NCI-H146 treated with DMSO at 0.1 percent for 48 hours (cell line): ENCODE results near the gene TEX44.
A peak's percentile ranks its signal among the peaks of the same experiment; 100 is the strongest.

ENCODE experiments used
- DNase-seq: peaks from one replicate; lab custom pipeline; 2025; ENCODE audit not compliant: unreplicated experiment; lab: John Stamatoyannopoulos, UW

Gene TEX44

DNA sequence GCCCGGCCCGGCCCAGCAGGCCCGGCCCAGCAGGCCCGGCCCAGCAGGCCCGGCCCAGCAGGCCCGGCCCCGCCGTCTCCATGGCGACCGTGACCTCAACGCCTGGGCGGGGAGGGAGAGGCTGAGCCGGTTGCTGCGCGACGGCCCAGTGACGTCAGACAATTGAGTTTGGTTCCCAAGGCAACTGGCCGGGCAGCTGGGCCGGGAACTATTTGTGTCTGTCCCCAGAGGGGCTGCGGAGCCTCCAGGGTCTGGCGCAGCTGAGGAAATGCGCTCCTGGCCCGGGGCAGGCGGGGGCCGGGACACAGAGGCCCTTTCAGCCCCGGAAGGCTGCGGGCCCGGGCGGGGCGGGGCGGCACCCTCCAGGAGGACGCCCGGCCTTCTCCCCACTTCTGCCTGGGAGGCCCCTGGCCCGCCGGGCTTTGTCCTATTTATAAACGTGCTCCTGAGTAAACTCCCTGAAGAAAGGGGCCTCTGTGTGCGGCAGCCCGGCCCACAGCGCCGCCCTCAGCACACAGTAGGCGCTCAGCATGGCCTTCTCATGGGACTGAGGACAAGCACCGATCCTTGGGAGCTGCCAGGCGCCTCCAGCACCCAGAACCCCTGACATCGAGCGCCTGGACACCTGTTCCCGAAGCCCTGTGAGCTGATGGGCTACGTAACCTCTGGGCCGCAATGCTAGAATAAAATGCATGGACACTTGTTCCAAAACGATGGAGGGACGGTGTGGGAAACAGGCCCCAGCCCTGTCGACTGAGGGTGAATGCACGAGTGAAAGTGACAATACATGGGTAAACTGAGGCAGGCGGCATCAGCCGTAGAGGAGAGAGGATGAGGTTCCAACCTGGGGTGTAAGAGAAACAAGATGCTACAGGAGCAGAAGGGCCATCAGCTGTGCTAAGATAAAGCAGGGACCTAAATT is 12.3 kb downstream of the TEX44 start:
- DNase-seq: peak; percentile 79

DNA sequence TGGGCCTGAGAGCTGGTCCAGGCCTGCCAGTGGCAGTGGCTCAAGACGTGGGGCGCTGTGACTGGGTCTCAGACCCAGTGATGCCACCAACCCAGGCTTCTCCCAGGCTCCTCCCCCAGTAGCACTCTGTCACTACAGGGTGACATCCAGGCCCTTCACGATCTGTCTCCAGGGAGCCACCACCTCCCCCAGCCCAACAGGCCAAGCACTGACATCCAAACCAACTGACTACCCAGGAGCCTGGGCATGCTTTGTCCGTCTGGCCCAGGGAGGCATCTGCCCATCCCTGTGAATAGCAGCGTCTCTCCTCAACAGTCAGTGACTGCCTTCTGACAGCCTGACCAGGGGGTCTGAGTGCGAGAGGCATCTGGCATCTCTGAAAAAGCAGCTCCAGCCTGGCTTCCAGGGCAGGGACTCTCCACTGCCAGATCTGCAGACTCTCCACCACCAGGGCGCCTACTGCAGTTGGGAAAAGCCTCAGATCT is 13.0 kb downstream of the TEX44 start:
- DNase-seq: no peak

DNA sequence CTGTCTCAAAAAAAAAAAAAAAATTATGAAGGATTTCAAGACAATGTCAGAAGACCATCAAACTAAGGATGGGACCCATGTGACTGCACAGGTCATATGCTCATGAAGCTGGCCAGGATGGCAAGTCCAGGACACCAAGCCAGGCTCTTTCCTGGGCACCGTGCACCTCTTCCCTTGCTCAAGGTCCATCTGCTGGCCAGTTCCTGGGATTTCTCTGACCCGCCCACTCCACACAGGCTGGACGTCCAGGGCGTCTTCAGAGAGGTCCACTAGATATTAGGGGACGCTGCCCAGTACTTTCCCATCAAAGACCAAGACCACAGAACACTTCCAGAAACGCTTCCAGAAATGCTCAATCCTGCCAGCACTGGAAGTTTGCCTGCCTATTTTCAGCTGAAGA is 14.3 kb downstream of the TEX44 start:
- DNase-seq: no peak

DNA sequence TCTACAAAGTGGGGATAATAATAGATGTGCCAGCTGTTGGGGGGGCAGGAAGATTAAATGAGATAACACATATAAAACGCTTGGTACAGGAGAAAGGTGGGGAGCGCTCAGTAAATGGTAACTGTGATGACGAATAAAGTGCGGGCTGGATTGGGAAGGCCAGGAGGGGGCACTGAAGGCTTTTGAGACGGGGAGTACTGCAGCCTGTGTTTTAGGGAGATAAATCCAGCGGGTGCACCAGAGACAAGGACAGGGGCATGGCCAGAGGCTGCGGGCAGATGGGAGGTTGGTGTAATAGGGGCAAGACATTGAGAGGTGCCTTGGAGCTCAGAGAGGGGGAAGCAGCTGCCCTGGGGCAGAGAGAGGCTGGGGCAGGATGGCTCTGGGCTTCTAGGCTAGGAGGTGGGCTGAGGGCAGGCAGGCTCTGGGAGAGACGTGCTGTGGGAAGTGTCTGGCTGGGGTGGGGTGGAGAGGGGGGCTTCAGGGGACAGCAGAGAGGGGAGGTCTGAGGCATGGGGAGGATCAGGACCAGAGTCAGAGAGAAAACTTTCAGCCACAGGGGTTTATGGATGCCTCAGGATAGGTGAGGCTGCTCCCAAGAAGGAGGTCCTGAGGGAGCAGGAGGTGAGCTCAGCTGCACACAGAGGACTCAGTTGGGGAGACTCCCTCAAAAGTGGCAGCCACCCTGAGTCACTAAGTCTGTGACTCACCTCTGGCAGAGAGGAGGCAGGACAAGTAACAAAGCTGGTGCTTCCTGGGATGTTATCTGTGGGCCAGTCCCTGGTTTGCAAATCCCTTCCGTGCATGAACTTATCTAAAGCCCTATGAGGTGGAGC is 18.8 kb downstream of the TEX44 start:
- DNase-seq: no peak

DNA sequence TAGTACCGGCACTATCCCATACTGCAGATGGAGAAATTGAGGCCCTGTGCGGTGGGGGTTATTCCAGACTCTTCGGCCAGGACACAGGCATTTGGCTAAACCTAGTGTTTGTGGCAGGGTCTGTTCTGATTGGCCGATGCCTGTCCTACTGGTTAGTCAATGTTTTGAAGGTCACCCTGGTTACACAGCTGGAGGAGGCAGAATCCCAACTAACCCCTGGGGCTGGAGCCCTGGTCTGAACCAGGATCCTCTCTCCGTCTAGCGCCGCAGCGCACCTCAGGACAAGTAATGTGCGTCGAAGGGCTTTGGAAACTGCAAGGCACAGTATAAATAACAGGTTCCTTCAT is 19.4 kb downstream of the TEX44 start:
- DNase-seq: no peak

DNA sequence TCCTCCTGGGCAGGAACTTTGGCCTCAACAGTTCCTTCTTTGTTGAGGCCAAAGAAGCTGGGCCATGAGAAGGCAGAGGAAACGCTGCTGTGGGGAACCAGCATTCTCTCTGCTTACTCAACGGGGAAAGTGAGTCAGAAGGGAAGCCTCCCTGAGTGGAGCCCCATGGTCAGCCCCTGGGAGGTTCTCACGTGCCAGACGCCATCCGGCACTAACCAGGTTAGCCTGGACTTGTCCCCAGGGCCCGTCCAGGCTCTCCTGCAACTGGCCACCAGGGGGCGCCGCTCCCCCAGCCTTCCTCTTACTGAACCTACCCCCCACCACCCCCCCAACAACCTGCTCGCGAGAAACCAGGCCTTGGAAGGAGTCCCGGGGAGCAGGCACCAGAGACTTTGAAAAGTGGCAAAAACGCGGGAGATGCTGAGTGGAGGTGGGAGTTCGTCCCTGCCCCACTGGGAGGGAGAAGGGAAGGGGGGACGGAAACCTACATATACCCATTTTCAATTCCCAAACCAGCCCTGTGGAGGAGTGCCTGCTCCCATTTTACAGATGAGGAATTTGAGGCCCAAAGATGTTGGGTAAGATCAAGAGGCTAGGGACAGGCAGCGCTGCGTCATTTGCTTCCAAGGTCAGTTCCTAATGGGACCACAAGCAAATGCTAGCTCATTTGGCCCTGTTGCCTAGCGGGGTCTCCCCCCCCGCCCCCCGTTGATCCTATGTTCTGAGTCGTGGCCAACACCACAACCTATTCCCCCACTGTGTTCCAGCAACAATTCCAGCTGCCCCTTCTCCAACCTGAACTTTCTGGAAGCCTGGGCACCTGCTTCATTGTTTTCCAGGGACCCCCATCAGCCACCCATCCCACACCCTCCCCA is 20.0 kb downstream of the TEX44 start:
- peak; percentile 22 for DNase-seq

DNA sequence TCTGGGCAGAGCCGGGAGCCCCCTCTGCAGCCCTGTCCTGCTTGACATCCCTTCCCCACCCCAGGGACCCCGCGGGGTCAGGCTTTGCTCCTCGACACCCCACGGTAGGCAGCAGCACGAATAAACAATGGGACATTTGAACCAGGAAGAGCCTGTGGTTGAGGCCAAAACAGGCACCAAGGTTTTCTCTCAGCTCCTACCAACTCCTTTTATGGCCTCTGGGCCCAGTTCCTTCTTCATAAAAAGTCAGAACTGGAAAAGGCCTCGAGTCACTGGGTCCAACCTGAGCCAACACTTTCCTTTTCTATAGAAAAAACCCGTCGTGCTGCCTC is 20.6 kb downstream of the TEX44 start:
- DNase-seq: no peak

DNA sequence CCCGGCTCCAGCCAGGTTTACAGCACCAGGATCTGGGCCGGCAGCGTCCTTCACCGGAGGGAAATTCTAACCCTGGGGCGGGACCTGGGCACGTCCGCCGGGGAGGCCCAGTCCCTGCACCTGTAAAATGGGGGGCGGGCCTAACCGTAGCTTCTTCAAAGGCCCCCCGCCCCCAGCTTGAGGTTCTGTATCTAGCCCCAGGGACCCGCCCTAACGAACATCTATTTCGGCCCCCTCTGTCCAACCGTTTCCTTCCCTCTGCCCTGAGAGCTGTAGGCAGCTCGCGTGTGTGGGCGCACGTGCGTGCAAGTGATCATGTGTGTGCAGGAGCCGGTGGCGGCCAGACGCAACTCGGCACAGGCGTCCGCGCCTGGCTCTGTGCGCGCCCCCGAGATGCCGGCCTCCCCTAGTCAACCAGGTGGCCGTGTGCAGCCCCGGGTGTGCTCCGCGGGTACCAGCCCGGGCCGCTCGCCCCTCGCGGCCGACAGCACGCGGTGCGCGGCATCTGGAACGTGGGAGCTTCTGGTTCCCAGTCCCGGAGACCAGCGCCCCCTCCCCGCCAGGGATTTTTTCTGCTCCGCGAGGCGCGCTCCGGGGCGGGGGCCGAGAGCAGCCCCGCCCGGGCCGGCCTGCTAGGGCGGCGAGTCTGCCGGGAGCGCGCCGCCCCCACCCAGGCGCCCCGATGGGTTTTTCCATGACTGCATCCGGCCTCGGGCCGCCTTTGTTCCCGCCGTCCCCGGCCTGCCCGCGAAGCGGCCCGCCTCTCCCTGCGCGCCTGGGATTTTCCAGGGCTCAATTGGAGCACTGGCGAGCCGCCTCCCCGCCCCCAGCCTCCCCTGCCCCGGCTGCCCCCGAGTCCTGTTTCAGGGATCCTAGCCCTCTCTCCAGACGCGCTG is 21.2 kb downstream of the TEX44 start:
- peak; percentile 64 for DNase-seq

DNA sequence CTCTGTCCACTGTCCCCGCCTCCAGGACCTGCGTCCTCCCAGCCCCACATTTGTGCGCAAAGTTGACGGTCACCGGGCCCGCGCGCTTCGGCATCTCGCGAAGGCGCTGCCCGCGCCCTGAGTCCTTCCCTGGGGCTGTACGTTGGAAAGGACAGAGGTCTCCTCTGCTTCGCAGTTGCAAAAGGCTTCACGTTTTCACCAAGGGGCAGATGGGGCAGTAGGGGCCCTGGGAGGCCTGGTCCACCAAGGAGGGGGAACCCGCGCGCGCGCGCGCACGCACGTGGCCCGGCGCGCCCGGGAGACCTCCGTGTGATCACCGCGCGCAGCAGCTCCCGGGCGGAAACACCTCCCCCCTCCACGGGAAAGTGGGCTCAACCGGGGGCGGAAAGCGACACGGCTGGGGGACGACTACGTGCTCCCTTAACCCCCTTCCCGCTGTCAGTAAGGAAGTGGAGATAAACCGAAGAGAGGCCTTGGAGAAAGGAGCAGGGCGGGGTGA is 21.9 kb downstream of the TEX44 start:
- no peak for DNase-seq

DNA sequence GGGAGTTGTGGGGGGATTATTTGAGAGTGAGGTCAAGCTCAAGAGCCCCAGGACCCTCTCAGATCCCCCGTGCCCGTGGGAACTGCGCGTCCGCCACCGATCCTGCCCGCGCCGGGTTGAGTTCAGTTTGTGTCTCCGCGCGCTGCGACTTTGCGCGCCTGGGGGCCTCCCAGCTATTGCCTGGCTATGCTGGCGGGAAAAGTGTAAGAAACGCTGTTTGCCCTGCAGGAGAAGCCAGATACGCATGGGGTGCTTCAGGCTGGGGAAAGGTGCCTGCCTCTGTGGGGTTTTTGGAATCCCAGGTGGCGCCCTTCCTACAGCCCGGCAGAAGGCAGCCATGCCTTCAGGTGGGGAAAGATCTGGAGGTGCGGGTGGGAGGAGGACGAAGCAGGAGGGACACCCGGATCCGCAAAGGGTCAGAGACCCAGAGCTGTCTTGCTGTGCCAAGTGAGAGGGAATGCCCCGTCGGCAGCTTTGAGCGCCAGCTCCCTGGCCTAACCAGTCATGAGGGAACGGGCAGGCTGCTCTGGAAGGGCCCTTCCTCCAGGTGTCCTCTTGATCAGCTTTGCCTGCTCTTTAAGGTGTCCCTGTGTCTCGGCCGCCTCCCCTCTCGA is 22.5 kb downstream of the TEX44 start:
- no peak for DNase-seq

DNA sequence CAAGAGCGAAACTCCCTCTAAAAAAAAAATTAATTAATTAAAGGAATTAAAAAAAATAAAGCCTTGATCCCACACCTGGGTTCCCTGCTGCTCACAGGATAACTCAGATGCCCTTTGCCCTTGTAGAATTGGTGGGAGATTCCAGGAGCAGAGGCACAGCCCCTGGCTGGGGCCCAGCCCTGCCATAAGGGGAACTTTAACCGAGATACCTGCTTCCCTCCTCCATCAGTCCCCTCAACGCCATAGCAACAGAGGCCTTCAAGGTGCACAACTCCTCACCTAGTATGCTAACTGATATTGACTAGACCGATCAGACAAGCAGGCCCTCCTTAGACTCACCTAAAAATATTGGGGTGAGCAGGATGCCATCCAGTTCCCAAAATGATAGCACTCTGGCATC is 23.6 kb downstream of the TEX44 start:
- DNase-seq: no peak

DNA sequence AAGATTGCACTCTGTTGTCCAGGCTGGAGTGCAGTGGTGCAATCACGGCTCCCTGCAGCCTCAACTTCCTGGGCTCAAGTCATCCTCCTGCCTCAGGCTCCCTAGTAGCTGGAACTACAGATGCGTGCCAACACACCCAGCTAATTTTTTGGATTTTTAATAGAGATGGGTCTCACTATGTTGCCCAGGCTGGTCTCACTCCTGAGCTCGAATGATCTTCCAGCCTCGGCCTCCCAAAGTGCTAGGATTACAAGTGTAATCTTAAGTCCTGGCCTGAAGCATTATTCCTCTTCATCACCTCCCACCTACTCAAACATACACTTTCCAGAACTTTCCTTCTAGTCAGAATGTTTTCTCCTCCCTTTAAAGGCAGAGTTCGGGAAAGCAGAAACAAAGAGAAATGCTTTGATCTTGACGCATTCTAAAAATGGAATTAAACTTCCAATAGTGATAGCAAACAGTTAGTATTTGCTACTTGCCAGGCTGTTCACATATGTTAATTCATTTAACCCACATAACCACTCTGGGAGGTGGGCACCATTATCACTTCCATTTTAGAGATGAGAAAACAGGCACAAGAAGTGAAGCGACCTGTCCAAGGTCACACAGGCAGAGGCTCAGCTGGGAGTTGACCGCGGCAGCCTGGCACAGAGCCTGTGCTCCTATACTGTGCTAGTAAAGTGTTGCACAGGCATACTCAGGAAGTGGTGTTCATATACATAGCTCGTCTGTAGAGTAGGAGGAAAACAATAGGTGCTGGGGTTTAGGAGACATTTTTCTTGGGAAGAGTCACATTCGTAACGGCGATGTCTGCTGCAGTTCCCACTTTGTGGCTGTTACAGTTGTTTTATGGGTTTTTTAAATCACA is 24.6 kb downstream of the TEX44 start:
- no peak for DNase-seq

DNA sequence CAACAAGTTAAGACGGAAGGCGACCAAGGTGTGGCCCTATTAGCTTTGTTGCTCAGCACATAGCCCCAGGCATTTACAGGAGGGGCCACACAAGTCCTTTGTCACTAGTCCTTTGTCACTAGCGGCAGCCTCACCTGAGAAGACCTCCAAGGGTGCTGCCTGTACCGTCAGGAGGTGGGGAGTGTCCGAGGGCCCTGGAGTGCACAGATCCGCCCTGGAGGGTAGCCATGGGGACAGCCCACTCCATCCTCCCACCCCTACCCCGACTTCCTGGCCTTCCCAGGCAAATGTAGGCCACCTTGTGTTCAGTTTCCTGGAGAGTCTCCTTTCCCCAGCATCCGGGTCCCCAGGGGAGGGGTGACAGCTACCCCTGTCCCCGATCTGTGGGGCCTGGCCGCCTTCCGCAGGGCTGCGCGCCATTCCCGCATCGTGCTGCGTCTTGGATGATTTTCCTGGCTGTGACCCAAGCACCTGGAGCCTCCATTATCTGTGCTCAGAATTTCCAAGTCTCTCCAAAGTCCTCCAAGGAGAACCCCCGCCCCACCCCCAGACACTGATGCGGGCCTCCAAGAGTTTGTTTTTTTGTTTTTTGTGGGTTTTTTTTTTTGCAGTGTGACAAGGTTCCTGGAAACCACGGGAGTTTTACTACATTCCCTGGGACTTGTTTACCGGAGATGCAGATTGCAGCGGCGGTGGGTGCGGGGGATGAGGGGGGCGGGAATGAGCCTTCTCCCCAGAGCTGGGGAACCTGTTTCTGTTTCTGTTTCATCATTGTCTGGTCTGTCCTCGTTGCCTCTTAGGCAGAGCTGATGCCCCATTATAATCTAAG is 28.6 kb downstream of the TEX44 start:
- peak; percentile 85 for DNase-seq

DNA sequence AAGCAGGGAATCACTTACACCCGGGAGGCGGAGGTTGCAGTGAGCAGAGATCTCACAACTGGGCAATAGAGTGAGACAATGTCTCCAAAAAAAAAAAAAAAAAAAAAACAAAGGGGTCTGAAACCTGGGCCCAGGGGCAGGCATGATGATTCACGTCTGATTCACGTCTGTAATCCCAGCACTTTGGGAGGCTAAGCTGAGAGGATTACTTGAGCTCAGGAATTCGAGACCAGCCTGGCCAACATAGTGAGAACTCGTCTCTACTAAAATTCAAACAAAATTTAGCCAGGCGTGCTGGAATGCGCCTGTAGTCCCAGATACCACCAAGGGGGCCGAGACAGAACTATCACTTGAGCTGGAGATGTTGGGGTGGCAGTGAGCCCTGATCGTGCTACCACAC is 30.3 kb downstream of the TEX44 start:
- no peak for DNase-seq

DNA sequence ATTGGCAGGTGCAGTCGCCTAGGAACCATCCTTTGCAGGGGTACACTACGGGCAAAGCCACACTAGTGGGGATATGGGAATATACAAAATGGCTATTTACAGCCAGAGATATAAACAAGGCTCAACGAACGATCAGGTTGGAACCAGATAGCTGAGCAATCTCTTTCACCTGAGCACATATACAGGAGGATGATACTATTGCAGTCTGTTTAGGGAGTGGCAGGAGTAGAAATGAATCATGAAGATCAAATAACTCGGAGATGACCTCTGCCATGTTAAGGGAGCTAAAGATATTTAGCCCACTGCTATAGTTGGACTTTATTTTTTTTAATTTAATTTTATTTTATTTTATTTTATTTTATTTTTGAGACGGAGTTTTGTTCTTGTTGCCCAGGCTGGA is 33.8 kb downstream of the TEX44 start:
- DNase-seq: no peak

DNA sequence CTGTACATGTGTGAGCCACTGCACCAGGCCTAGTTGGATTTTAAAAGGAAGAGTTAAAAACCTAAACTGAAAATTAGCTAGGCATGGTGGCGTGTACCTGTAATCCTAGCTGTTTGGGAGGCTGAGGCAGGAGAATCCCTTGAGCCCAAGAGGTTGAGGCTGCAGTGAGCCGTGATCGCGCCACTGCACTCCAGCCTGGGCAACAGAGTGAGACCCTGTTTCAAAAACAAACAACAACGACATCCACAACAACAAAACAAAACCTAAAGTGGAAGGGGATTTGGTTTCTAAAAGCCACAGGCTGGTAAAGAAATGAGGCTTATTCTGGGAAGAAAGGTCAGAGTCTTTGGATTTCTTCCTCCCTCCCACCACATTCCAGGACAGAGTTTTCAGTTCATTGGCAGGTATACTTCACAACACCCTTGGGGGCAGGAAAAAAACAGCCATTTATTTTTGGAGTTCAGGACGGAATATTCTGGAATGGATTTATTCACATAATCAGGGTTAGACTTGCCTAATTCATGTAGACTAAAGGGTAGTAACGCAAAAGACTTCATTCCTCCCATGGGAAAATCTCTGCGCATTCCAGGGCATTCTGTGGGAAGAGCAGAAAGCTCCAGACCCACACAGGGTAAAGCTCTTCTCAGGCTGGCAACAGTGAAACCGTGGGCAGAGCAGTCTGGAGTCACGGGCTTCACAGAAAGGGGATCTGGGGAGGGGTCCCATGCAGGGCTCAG is 34.9 kb downstream of the TEX44 start:
- DNase-seq: no peak

DNA sequence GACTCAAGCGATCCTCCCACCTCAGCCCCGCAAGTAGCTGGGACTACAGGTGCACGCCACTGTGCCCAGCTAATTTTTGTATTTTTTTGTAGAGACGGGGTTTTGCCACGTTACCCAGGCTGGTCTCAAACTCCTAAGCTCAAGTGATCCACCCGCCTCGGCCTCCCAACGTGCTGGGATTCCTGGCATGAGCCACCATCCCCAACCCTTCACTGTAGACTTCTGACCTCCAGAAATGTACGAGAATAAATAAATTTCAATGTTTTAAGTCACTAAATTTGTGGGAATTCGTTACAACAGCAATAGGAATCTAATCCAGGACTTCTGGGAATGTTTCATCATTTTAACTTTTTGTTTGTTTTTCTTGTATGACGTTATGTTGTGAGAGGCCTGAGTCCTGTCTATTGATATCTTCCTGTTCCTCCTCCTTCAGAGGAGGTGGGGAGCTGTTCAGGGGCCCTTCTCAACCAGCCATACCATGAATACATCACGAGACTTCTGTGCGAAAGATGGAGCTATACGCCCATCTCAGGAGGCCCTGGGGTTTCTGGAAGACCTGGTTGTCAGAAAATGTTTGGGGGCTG is 40.0 kb downstream of the TEX44 start:
- no peak for DNase-seq
